Activated CD4-positive, alpha-beta T cell treated with anti-CD3 and anti-CD28 coated beads, Interleukin-2, amount 10 ng/mL, durations not matched to agents 7 days and 5 days (primary cell): ENCODE measurements around the gene MGAT4C. TPM values are rescaled to one million over a fixed set of nuclear protein-coding genes. Genes with fewer than 3 reads are reported as not detected.
"Not testable (repeated sequence)": the region's sequence is repeated elsewhere in the genome, so short reads cannot be mapped to it uniquely, and the experiment has no call there.

Experiments
- CTCF ChIA-PET: fragments of 350-600 bp; sonication (Branson Sonifier 250); formaldehyde crosslinking; loops from one replicate; lab custom pipeline; 2021; ENCODE audit warnings: antibody characterized with exemption; lab: Charles Lee
- POLR2A ChIA-PET: fragments of 350-600 bp; sonication (Branson Sonifier 250); formaldehyde crosslinking; loops from one replicate; lab custom pipeline; 2021; ENCODE audit warnings: antibody characterized with exemption; lab: Charles Lee
- DNase-seq: peaks from one replicate; pipeline ENCODE4 v3.0.0-alpha.2; 2020
- H3K27ac Mint-ChIP-seq: one replicate; pipeline ENCODE4 v1.8.0; 2021; ENCODE audit warnings: mild to moderate bottlenecking, moderate library complexity, mixed read lengths
- H3K27me3 Mint-ChIP-seq: one replicate; pipeline ENCODE4 v1.8.0; 2021; ENCODE audit warnings: mixed read lengths
- H3K36me3 Mint-ChIP-seq: one replicate; pipeline ENCODE4 v1.8.0; 2021; ENCODE audit warnings: low read depth, mixed read lengths
- H3K4me1 Mint-ChIP-seq: one replicate; pipeline ENCODE4 v1.8.0; 2021; ENCODE audit warnings: mixed read lengths
- H3K4me3 Mint-ChIP-seq: one replicate; pipeline ENCODE4 v1.8.0; 2021; ENCODE audit warnings: mild to moderate bottlenecking, moderate library complexity, mixed read lengths
- H3K9me3 Mint-ChIP-seq: one replicate; pipeline ENCODE4 v1.8.0; 2021; ENCODE audit warnings: mixed read lengths
- total RNA-seq, 2 experiments: library from RNA; stranded (reverse); gene quantifications; one replicate each; pipeline ENCODE4 v1.2.3, GENCODE V29; 2021

MGAT4C gene
- total RNA-seq = not detected

GRCh38 chr12:86256163-86256562 lies at the start of gene MGAT4C:
TSS of gene MGAT4C (minus strand) at chr12:86256391.
- Mint-ChIP-seq H3K27me3 (no peaks in the 10 kb centered on the region), H3K36me3 (no peaks in the 10 kb centered on the region), H3K27ac (no peak within 1 kb of the TSS), H3K9me3 (no peaks in the 10 kb centered on the region), H3K4me1 (no peaks in the 10 kb centered on the region), H3K4me3 (no peak within 1 kb of the TSS)
- ChIA-PET POLR2A (no interaction called here), CTCF (no interaction called here)
- DNase-seq = no peak

GRCh38 chr12:86296396-86296795 lies 40.2 kb upstream of the MGAT4C start:
- H3K36me3 Mint-ChIP-seq, POLR2A ChIA-PET, CTCF ChIA-PET, H3K4me1 Mint-ChIP-seq, DNase-seq, H3K4me3 Mint-ChIP-seq, H3K9me3 Mint-ChIP-seq, H3K27me3 Mint-ChIP-seq, H3K27ac Mint-ChIP-seq: not testable (repeated sequence)

- Mint-ChIP-seq H3K27me3 (no peaks in the 10 kb centered on the region), H3K36me3 (no peaks in the 10 kb centered on the region)
Measured at GRCh38 chr12:86293682-86294240, 37.6 kb upstream of the MGAT4C start.

GRCh38 chr12:86292480-86292879 lies 36.3 kb upstream of the MGAT4C start:
- CTCF ChIA-PET = no interaction called here
- H3K27ac Mint-ChIP-seq = no peak overlapping the region
- no peak for DNase-seq
- H3K27me3 Mint-ChIP-seq = no peaks in the 10 kb centered on the region
- H3K9me3 Mint-ChIP-seq = peaks cover 3% of the 10 kb centered on the region
- H3K4me3 Mint-ChIP-seq = no peak overlapping the region
- POLR2A ChIA-PET = no interaction called here
- H3K36me3 Mint-ChIP-seq = no peaks in the 10 kb centered on the region
- H3K4me1 Mint-ChIP-seq = no peaks in the 10 kb centered on the region

More at GRCh38 chr12:86293682-86294240, 37.6 kb upstream of the MGAT4C start:
- H3K4me1 Mint-ChIP-seq = no peaks in the 10 kb centered on the region
- no peak for DNase-seq
- H3K4me3 Mint-ChIP-seq = no peak overlapping the region
- no peak overlapping the region for H3K27ac Mint-ChIP-seq
- POLR2A ChIA-PET = no interaction called here
- peaks cover 3% of the 10 kb centered on the region for H3K9me3 Mint-ChIP-seq
- CTCF ChIA-PET = no interaction called here

- H3K4me3 Mint-ChIP-seq = no peak overlapping the region
- H3K36me3 Mint-ChIP-seq = no peaks in the 10 kb centered on the region
- POLR2A ChIA-PET = no interaction called here
- peaks cover 3% of the 10 kb centered on the region for H3K9me3 Mint-ChIP-seq
- H3K27me3 Mint-ChIP-seq = no peaks in the 10 kb centered on the region
- no peak overlapping the region for H3K27ac Mint-ChIP-seq
- H3K4me1 Mint-ChIP-seq = no peaks in the 10 kb centered on the region
- DNase-seq = no peak
- CTCF ChIA-PET = no interaction called here
Measured at GRCh38 chr12:86290615-86291014, 34.4 kb upstream of the MGAT4C start.

GRCh38 chr12:86286119-86286518 lies 29.9 kb upstream of the MGAT4C start:
- Mint-ChIP-seq H3K4me1 (no peaks in the 10 kb centered on the region), H3K27me3 (no peaks in the 10 kb centered on the region), H3K9me3 (no peaks in the 10 kb centered on the region), H3K4me3 (no peak overlapping the region), H3K36me3 (no peaks in the 10 kb centered on the region), H3K27ac (no peak overlapping the region)
- CTCF ChIA-PET = no interaction called here
- DNase-seq = no peak
- POLR2A ChIA-PET = no interaction called here

GRCh38 chr12:86283620-86284019 lies 27.4 kb upstream of the MGAT4C start:
- no peak for DNase-seq

GRCh38 chr12:86275356-86275755 lies 19.2 kb upstream of the MGAT4C start:
- Mint-ChIP-seq H3K4me3 (no peak overlapping the region), H3K4me1 (no peaks in the 10 kb centered on the region), H3K27ac (no peak overlapping the region), H3K27me3 (no peaks in the 10 kb centered on the region), H3K36me3 (no peaks in the 10 kb centered on the region), H3K9me3 (no peaks in the 10 kb centered on the region)
- ChIA-PET CTCF (interaction anchor here (1.2 kb wide), 1 partner anchor 10 kb away, joined by 3 read pairs; no protein-coding TSS in a partner anchor), POLR2A (no interaction called here)
- DNase-seq = no peak

More at GRCh38 chr12:86283620-86284019, 27.4 kb upstream of the MGAT4C start:
- Mint-ChIP-seq H3K27me3 (no peaks in the 10 kb centered on the region), H3K27ac (no peak overlapping the region), H3K9me3 (no peaks in the 10 kb centered on the region), H3K36me3 (no peaks in the 10 kb centered on the region), H3K4me1 (no peaks in the 10 kb centered on the region), H3K4me3 (no peak overlapping the region)
- CTCF ChIA-PET = no interaction called here
- POLR2A ChIA-PET = no interaction called here

GRCh38 chr12:86265329-86265695 lies 9.1 kb upstream of the MGAT4C start:
- DNase-seq = no peak
- Mint-ChIP-seq H3K9me3 (no peaks in the 10 kb centered on the region), H3K4me1 (no peaks in the 10 kb centered on the region), H3K4me3 (no peak overlapping the region), H3K27ac (no peak overlapping the region), H3K27me3 (no peaks in the 10 kb centered on the region), H3K36me3 (no peaks in the 10 kb centered on the region)
- CTCF ChIA-PET = interaction anchor here (1.0 kb wide), 1 partner anchor 10 kb away, joined by 3 read pairs; no protein-coding TSS in a partner anchor
- POLR2A ChIA-PET = no interaction called here

- H3K4me3 Mint-ChIP-seq = no peak overlapping the region
- no peaks in the 10 kb centered on the region for H3K36me3 Mint-ChIP-seq
- no peak overlapping the region for H3K27ac Mint-ChIP-seq
- CTCF ChIA-PET = interaction anchor here (1.0 kb wide), 1 partner anchor 11 kb away, joined by 3 read pairs; no protein-coding TSS in a partner anchor
- DNase-seq = no peak
- H3K4me1 Mint-ChIP-seq = no peaks in the 10 kb centered on the region
- H3K27me3 Mint-ChIP-seq = no peaks in the 10 kb centered on the region
- POLR2A ChIA-PET = no interaction called here
- H3K9me3 Mint-ChIP-seq = no peaks in the 10 kb centered on the region
Measured at GRCh38 chr12:86264451-86265328, 8.5 kb upstream of the MGAT4C start.

GRCh38 chr12:86261578-86261977 lies 5.4 kb upstream of the MGAT4C start:
- Mint-ChIP-seq H3K27me3 (no peaks in the 10 kb centered on the region), H3K36me3 (no peaks in the 10 kb centered on the region), H3K27ac (no peak overlapping the region), H3K4me1 (no peaks in the 10 kb centered on the region), H3K9me3 (no peaks in the 10 kb centered on the region), H3K4me3 (no peak overlapping the region)
- CTCF ChIA-PET = no interaction called here
- POLR2A ChIA-PET = no interaction called here
- no peak for DNase-seq

GRCh38 chr12:86261142-86261541 lies 5.0 kb upstream of the MGAT4C start:
- Mint-ChIP-seq H3K27ac (no peak overlapping the region), H3K27me3 (no peaks in the 10 kb centered on the region), H3K4me3 (no peak overlapping the region), H3K9me3 (no peaks in the 10 kb centered on the region), H3K4me1 (no peaks in the 10 kb centered on the region), H3K36me3 (no peaks in the 10 kb centered on the region)
- ChIA-PET CTCF (no interaction called here), POLR2A (no interaction called here)
- DNase-seq = no peak

- no peak for DNase-seq
- H3K4me1 Mint-ChIP-seq = no peaks in the 10 kb centered on the region
- H3K4me3 Mint-ChIP-seq = no peak overlapping the region
- POLR2A ChIA-PET = no interaction called here
- no peak overlapping the region for H3K27ac Mint-ChIP-seq
- no peaks in the 10 kb centered on the region for H3K9me3 Mint-ChIP-seq
- CTCF ChIA-PET = no interaction called here
- no peaks in the 10 kb centered on the region for H3K27me3 Mint-ChIP-seq
- no peaks in the 10 kb centered on the region for H3K36me3 Mint-ChIP-seq
Measured at GRCh38 chr12:86260183-86260582, 4.0 kb upstream of the MGAT4C start.
